Measurements from ENCODE around the gene SRL. TPM values are rescaled to one million over a fixed set of nuclear protein-coding genes. Genes with fewer than 3 reads are reported as not detected.

The SRL gene
- total and polyA plus RNA-seq, 2 donors (not counting 1 experiment from before 2014, with no cell fraction given) = not detected

- H3K9me3 Mint-ChIP-seq (ENCODE audit: insufficient read depth) = peaks cover 4% of the 10 kb centered on the region
- no peaks in the 10 kb centered on the region for H3K36me3 ChIP-seq (replicated peaks in 1 of 2; ENCODE audit: control extremely low read depth in 1 of 2, control insufficient read depth in 1 of 2, extremely low read depth in 1 of 2, insufficient read depth in 2 of 2, low read length in 1 of 2)
- H4K20me1 ChIP-seq (ENCODE audit: control insufficient read depth, insufficient read depth, low read length, poor library complexity, severe bottlenecking) = no peaks in the 10 kb centered on the region
- intact Hi-C loops (cut with micrococcal nuclease) = no loop called here
- ChIA-PET POLR2A (no interaction called here), CTCF (interaction anchor here (0.9 to 1.4 kb wide), 2 partner anchors 12 to 30 kb away, joined by 3 to 4 read pairs; no protein-coding TSS in a partner anchor)
- ATAC-seq (ENCODE audit: low read depth) (no peak), DNase-seq (no peak)
- no peak overlapping the region for H3K27ac Mint-ChIP-seq
- no peak overlapping the region for H3K9ac ChIP-seq (ENCODE audit: low read length)
- H3K27ac ChIP-seq (ENCODE audit: low read length in 2 of 2) = no peak overlapping the region
- H3K9me3 ChIP-seq (ENCODE audit: control extremely low read depth in 1 of 3, control insufficient read depth in 2 of 3, insufficient read depth in 1 of 3, low read length in 2 of 3) = no peaks in the 10 kb centered on the region
- peaks cover 7 to 8% of the 10 kb centered on the region in 2 donors for H3K4me1 ChIP-seq (ENCODE audit: control insufficient read depth in 2 of 2, insufficient read depth in 2 of 2, low read length in 2 of 2)
- WGBS (ENCODE audit: insufficient coverage) = 100% methylated on average over 1 of the region's 2 CpGs
- H3K4me2 ChIP-seq (replicated peaks; ENCODE audit: low read depth, low read length, poor library complexity, severe bottlenecking) = no peak overlapping the region
- no peak overlapping the region for H2AFZ ChIP-seq (ENCODE audit: insufficient read depth, low read depth, low read length, poor library complexity, severe bottlenecking)
- H3K4me3 ChIP-seq (ENCODE audit: control extremely low read depth in 1 of 5, extremely low read depth in 1 of 5, insufficient read depth in 1 of 5, low read depth in 2 of 5, low read length in 4 of 5) = no peak overlapping the region
- peaks cover 12% of the 10 kb centered on the region for H3K27me3 Mint-ChIP-seq
- H3K27me3 ChIP-seq (replicated peaks in 1 of 4; ENCODE audit: control extremely low read depth in 1 of 4, control insufficient read depth in 3 of 4, insufficient read depth in 4 of 4, low read length in 3 of 4) = peaks cover 0 to 3% (median 0%) of the 10 kb centered on the region in 4 experiments
- TF ChIP-seq EZH2 (IDR thresholded peaks at IDR 0.05; ENCODE audit: borderline replicate concordance, insufficient read depth, low read depth, low read length, poor library complexity, severe bottlenecking) (no peak), CTCF (IDR thresholded peaks at IDR 0.05) (no peak)
- H3K79me2 ChIP-seq (ENCODE audit: control insufficient read depth, insufficient read depth, low read length) = no peaks in the 10 kb centered on the region
- H3K4me3 Mint-ChIP-seq = no peak overlapping the region
- H3K4me1 Mint-ChIP-seq = peaks cover 6% of the 10 kb centered on the region
Measured at GRCh38 chr16:4283939-4284338, 42.1 kb upstream of the SRL start.

- peaks cover 12% of the 10 kb centered on the region for H3K27me3 Mint-ChIP-seq
- H3K27ac Mint-ChIP-seq = no peak overlapping the region
- H3K4me1 Mint-ChIP-seq = peaks cover 5% of the 10 kb centered on the region
- Histone ChIP-seq H3K9ac (ENCODE audit: low read length) (no peak overlapping the region), H3K4me1 (ENCODE audit: control insufficient read depth in 2 of 2, insufficient read depth in 2 of 2, low read length in 2 of 2) (peaks cover 5% of the 10 kb centered on the region in 2 donors), H3K9me3 (ENCODE audit: control extremely low read depth in 1 of 3, control insufficient read depth in 2 of 3, insufficient read depth in 1 of 3, low read length in 2 of 3) (no peaks in the 10 kb centered on the region), H4K20me1 (ENCODE audit: control insufficient read depth, insufficient read depth, low read length, poor library complexity, severe bottlenecking) (no peaks in the 10 kb centered on the region), H3K36me3 (replicated peaks in 1 of 2; ENCODE audit: control extremely low read depth in 1 of 2, control insufficient read depth in 1 of 2, extremely low read depth in 1 of 2, insufficient read depth in 2 of 2, low read length in 1 of 2) (no peaks in the 10 kb centered on the region), H3K4me3 (ENCODE audit: control extremely low read depth in 1 of 5, extremely low read depth in 1 of 5, insufficient read depth in 1 of 5, low read depth in 2 of 5, low read length in 4 of 5) (no peak overlapping the region), H2AFZ (ENCODE audit: insufficient read depth, low read depth, low read length, poor library complexity, severe bottlenecking) (no peak overlapping the region), H3K27me3 (replicated peaks in 1 of 4; ENCODE audit: control extremely low read depth in 1 of 4, control insufficient read depth in 3 of 4, insufficient read depth in 4 of 4, low read length in 3 of 4) (peaks cover 0 to 3% (median 0%) of the 10 kb centered on the region in 4 experiments), H3K4me2 (replicated peaks; ENCODE audit: low read depth, low read length, poor library complexity, severe bottlenecking) (no peak overlapping the region), H3K27ac (ENCODE audit: low read length in 2 of 2) (no peak overlapping the region), H3K79me2 (ENCODE audit: control insufficient read depth, insufficient read depth, low read length) (no peaks in the 10 kb centered on the region)
- no peak for ATAC-seq (ENCODE audit: low read depth)
- intact Hi-C loops (cut with micrococcal nuclease) = no loop called here
- no peak overlapping the region for H3K4me3 Mint-ChIP-seq
- WGBS (ENCODE audit: insufficient coverage) = 86% methylated on average over 8 of the region's 8 CpGs
- peaks cover 4% of the 10 kb centered on the region for H3K9me3 Mint-ChIP-seq (ENCODE audit: insufficient read depth)
- TF ChIP-seq CTCF (IDR thresholded peaks at IDR 0.05) (no peak), EZH2 (IDR thresholded peaks at IDR 0.05; ENCODE audit: borderline replicate concordance, insufficient read depth, low read depth, low read length, poor library complexity, severe bottlenecking) (no peak)
- no peak for DNase-seq
- ChIA-PET POLR2A (interaction anchor here (0.6 kb wide), 1 partner anchor 83 kb away, joined by 4 read pairs; no protein-coding TSS in a partner anchor), CTCF (interaction anchor here (0.9 to 1.4 kb wide), 2 partner anchors 12 to 30 kb away, joined by 3 to 4 read pairs; no protein-coding TSS in a partner anchor)
Measured at GRCh38 chr16:4283441-4283840, 41.6 kb upstream of the SRL start.
